ENCODE data around the gene HILPDA. TPM values are rescaled to one million over a fixed set of nuclear protein-coding genes. Genes with fewer than 3 reads are reported as not detected.

The HILPDA gene
- total and polyA plus RNA-seq, 2 experiments from 2014 or later, result 38.5 to 57.5 TPM

GRCh38 chr7:128417071-128417470, 38.6 kb upstream of the HILPDA start:
- H3K4me1 ChIP-seq (ENCODE audit: insufficient read depth), result no peaks in the 10 kb centered on the region
- TF ChIP-seq STAT1 (IDR thresholded peaks at IDR 0.05; ENCODE audit: unreplicated experiment) (no peak), JUNB (IDR thresholded peaks at IDR 0.05; ENCODE audit: unreplicated experiment) (no peak), ZNF331 (CRISPR knock-in tag; IDR thresholded peaks at IDR 0.05; ENCODE audit: low read depth) (no peak), ETS1 (IDR thresholded peaks at IDR 0.05) (no peak), EZH2 (IDR thresholded peaks at IDR 0.05; ENCODE audit: low read depth, unreplicated experiment) (no peak), REST (IDR thresholded peaks at IDR 0.05; ENCODE audit: unreplicated experiment) (no peak), EZH2phosphoT487 (IDR thresholded peaks at IDR 0.05; ENCODE audit: unreplicated experiment) (no peak), NANOG (IDR thresholded peaks at IDR 0.05; ENCODE audit: borderline replicate concordance) (no peak), ZNF462 (CRISPR knock-in tag; IDR thresholded peaks at IDR 0.05) (no peak), ZNF114 (CRISPR knock-in tag; IDR thresholded peaks at IDR 0.05) (no peak), POLR2AphosphoS5 (IDR thresholded peaks at IDR 0.05; ENCODE audit: low read depth) (no peak), CREB1 (CRISPR knock-in tag; IDR thresholded peaks at IDR 0.05; ENCODE audit: low read depth) (no peak), CTCF (conservative IDR thresholded peaks at IDR 0.05; ENCODE audit: low read depth in 2 of 2) (no peak)
- no peaks in the 10 kb centered on the region for H3K36me3 ChIP-seq (ENCODE audit: insufficient read depth)
- DNase-seq (ENCODE audit: low spot score), result no peak
- H3K27me3 ChIP-seq (ENCODE audit: insufficient read depth), result peaks cover 25% of the 10 kb centered on the region
- H2AFZ ChIP-seq, result no peak overlapping the region
- no peaks in the 10 kb centered on the region for H4K20me1 ChIP-seq (replicated peaks; ENCODE audit: insufficient read depth)
- ATAC-seq, result no peak
- Mint-ChIP-seq H3K36me3 (ENCODE audit: low read depth) (no peaks in the 10 kb centered on the region), H3K27ac (no peak overlapping the region), H3K4me1 (no peaks in the 10 kb centered on the region), H3K4me3 (no peak overlapping the region), H3K9me3 (peaks cover 9% of the 10 kb centered on the region; the same call in 2 of the 3 replicates), H3K27me3 (ENCODE audit: insufficient read depth, low read depth, poor library complexity) (peaks cover 7% of the 10 kb centered on the region)
- no peak overlapping the region for H3K4me2 ChIP-seq
- no peak overlapping the region for H3K4me3 ChIP-seq
- no peak overlapping the region for H3K27ac ChIP-seq (ENCODE audit: low read depth)
- no peaks in the 10 kb centered on the region for H3F3A ChIP-seq (replicated peaks; ENCODE audit: low read depth)
- H3K79me2 ChIP-seq (replicated peaks; ENCODE audit: insufficient read depth), result no peaks in the 10 kb centered on the region
- H3K9me2 ChIP-seq (ENCODE audit: insufficient read depth), result no peaks in the 10 kb centered on the region
